ENCODE data around the gene CSNK2A3. TPM values are rescaled to one million over a fixed set of nuclear protein-coding genes. Genes with fewer than 3 reads are reported as not detected.
A peak's percentile ranks its signal among the peaks of the same experiment; 100 is the strongest.
"Not testable (repeated sequence)": the region's sequence is repeated elsewhere in the genome, so short reads cannot be mapped to it uniquely, and the experiment has no call there.

The CSNK2A3 gene
- 0.39 and 0.82 TPM in 2 replicates for total RNA-seq
- long read RNA-seq = 0 reads

DNA sequence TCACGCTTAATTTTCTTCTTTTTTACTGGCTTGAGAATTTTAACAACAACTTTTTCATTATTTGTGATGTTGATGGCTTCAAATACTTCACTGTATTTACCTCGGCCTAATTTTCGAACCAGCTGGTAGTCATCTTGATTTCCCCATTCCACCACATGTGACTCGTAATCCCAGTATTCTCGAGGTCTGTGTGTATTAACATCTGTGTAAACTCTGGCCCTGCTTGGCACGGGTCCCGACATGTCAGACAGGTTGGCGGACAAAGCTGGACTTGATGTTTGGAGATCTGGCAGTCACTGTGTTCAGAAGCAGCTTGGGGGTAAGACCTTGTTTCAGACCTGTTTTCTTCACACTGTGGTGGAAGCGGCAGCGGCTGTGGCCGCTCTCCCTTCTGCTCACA, at the start of gene CSNK2A3:
CSNK2A3 (minus strand) TSS at position 373 of the 400 bp plus-strand sequence; CDS start at position 242, 131 bp downstream.
- not testable (repeated sequence) for H3K27ac Mint-ChIP-seq (ENCODE audit: unreplicated experiment); H3K9me3 Mint-ChIP-seq; H3K4me3 Mint-ChIP-seq; DNase-seq (ENCODE audit: low read depth, low spot score); H3K36me3 Mint-ChIP-seq (ENCODE audit: low read depth); H3K27me3 Mint-ChIP-seq (ENCODE audit: low read depth); H3K4me1 Mint-ChIP-seq

DNA sequence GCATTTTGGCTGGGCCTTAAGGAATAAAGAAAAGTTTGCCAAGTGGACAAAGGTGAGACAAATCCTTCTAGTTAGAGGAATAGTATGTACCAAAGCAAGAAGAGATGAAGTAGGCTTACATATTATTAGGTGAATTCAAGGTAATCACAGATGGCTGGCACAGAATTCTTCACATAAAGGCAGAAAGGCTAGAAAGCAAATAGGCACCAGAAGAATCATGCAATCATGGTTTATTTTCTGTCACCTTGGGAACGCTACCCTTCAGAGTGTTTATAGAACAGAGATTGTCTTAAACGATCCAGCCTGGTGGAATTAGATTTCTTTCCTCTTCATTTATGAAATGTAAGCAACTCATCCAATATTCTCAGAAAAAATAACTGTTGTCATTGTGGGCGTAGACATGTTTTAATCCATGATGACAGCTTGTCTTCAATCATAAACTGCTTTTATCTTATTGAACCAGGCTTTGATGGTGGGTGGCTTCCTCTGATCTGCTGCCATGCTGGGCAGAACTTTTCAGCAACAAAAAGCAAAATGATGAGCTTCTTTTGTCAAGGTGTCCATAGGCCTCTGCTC, 49.0 kb upstream of the CSNK2A3 start:
- Mint-ChIP-seq H3K4me3 (no peak overlapping the region), H3K36me3 (ENCODE audit: low read depth) (no peaks in the 10 kb centered on the region), H3K27me3 (ENCODE audit: low read depth) (no peaks in the 10 kb centered on the region), H3K27ac (ENCODE audit: unreplicated experiment) (no peak overlapping the region), H3K4me1 (no peaks in the 10 kb centered on the region), H3K9me3 (no peaks in the 10 kb centered on the region)
- DNase-seq (ENCODE audit: low read depth, low spot score) = no peak
- TF ChIP-seq, protein P1, sequence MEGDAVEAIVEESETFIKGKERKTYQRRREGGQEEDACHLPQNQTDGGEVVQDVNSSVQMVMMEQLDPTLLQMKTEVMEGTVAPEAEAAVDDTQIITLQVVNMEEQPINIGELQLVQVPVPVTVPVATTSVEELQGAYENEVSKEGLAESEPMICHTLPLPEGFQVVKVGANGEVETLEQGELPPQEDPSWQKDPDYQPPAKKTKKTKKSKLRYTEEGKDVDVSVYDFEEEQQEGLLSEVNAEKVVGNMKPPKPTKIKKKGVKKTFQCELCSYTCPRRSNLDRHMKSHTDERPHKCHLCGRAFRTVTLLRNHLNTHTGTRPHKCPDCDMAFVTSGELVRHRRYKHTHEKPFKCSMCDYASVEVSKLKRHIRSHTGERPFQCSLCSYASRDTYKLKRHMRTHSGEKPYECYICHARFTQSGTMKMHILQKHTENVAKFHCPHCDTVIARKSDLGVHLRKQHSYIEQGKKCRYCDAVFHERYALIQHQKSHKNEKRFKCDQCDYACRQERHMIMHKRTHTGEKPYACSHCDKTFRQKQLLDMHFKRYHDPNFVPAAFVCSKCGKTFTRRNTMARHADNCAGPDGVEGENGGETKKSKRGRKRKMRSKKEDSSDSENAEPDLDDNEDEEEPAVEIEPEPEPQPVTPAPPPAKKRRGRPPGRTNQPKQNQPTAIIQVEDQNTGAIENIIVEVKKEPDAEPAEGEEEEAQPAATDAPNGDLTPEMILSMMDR (conservative IDR thresholded peaks at IDR 0.05) = no peak

GRCh38 chr11:11400635-11401232, 47.7 kb upstream of the CSNK2A3 start:
- peaks cover 8% of the 10 kb centered on the region for H3K4me1 Mint-ChIP-seq
- H3K4me3 Mint-ChIP-seq = no peak overlapping the region
- H3K9me3 Mint-ChIP-seq = no peaks in the 10 kb centered on the region
- TF ChIP-seq, protein P1 (conservative IDR thresholded peaks at IDR 0.05) = peak; percentile 22
- H3K27me3 Mint-ChIP-seq (ENCODE audit: low read depth) = no peaks in the 10 kb centered on the region
- DNase-seq (ENCODE audit: low read depth, low spot score) = no peak
- H3K36me3 Mint-ChIP-seq (ENCODE audit: low read depth) = no peaks in the 10 kb centered on the region
- H3K27ac Mint-ChIP-seq (ENCODE audit: unreplicated experiment) = no peak overlapping the region

GRCh38 chr11:11400121-11400520, 47.1 kb upstream of the CSNK2A3 start:
- no peak for DNase-seq (ENCODE audit: low read depth, low spot score)
- Mint-ChIP-seq H3K27ac (ENCODE audit: unreplicated experiment) (no peak overlapping the region), H3K36me3 (ENCODE audit: low read depth) (no peaks in the 10 kb centered on the region), H3K27me3 (ENCODE audit: low read depth) (no peaks in the 10 kb centered on the region), H3K4me1 (peaks cover 8% of the 10 kb centered on the region), H3K9me3 (no peaks in the 10 kb centered on the region), H3K4me3 (no peak overlapping the region)
- TF ChIP-seq, protein P1 (conservative IDR thresholded peaks at IDR 0.05) = no peak

DNA sequence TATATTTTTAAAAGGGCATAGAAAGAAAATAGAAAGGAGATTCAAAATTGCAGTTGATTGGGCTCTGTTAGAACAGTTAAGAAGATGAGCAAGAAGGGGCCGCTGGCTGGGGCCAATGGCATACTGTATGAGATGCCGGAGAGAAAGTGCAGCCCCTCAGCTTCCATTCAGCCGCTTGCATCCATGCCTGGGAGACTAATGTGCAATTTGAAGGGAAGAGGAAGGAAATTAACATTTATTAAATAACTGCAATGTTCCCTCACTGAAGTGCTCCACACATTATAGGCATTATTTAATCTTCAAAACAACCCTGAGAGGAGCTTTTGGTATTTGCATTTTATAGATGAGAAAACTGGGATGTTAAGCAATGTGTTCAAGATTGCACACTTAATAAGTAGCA, 44.7 kb upstream of the CSNK2A3 start:
- DNase-seq (ENCODE audit: low read depth, low spot score) = no peak
- Mint-ChIP-seq H3K4me3 (no peak overlapping the region), H3K36me3 (ENCODE audit: low read depth) (no peaks in the 10 kb centered on the region), H3K27me3 (ENCODE audit: low read depth) (no peaks in the 10 kb centered on the region), H3K27ac (ENCODE audit: unreplicated experiment) (no peak overlapping the region), H3K9me3 (no peaks in the 10 kb centered on the region), H3K4me1 (peaks cover 8% of the 10 kb centered on the region)
- TF ChIP-seq, protein P1 (conservative IDR thresholded peaks at IDR 0.05) = no peak

- no peak for DNase-seq (ENCODE audit: low read depth, low spot score)
- H3K36me3 Mint-ChIP-seq (ENCODE audit: low read depth) = no peaks in the 10 kb centered on the region
- H3K4me3 Mint-ChIP-seq = no peak overlapping the region
- no peaks in the 10 kb centered on the region for H3K9me3 Mint-ChIP-seq
- no peaks in the 10 kb centered on the region for H3K27me3 Mint-ChIP-seq (ENCODE audit: low read depth)
- TF ChIP-seq, protein P1 (conservative IDR thresholded peaks at IDR 0.05) = no peak
- peaks cover 8% of the 10 kb centered on the region for H3K4me1 Mint-ChIP-seq
- H3K27ac Mint-ChIP-seq (ENCODE audit: unreplicated experiment) = no peak overlapping the region
Measured at GRCh38 chr11:11397036-11397415, 44.0 kb upstream of the CSNK2A3 start.

Data from neural crest cell (in vitro differentiated cells).